KG1 (cell line): ENCODE measurements around the gene EXOC2.
"Not testable (repeated sequence)": the region's sequence is repeated elsewhere in the genome, so short reads cannot be mapped to it uniquely, and the experiment has no call there.

ENCODE experiments used
- DNase-seq: peaks from one replicate; lab custom pipeline; 2025; lab: John Stamatoyannopoulos, UW

The EXOC2 gene

DNA sequence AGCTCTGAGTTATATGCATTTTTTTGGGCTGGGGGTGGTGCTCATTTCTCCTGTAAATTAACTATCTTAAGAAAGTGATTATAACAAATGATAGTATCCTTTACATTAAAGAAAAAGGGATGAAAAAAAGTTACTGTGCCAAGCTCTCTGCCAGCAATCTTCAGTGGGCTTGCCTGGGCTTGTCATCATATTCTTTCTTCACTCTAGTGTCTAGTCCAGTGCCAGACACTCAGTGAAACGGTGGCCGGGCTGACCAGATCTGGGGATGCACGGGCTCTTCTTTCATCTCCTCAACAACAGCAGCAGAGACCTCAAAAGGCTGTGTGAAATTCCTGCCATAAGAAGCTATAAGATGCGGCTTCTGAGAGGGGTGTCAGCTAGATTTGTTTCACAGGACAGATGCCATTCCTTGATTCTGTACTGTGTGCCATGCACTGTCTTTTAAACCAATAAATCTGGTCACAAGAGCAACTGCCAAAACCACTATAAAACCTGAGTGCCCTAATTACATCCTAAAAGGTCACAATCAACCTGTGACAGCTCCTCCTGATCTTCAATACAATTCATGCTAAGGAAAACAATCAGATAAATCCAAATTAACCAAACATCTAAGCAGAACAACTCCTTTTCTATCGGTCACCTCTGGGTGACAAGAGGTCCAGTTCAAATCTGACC, 12.1 kb downstream of the EXOC2 start:
- DNase-seq: no peak

DNA sequence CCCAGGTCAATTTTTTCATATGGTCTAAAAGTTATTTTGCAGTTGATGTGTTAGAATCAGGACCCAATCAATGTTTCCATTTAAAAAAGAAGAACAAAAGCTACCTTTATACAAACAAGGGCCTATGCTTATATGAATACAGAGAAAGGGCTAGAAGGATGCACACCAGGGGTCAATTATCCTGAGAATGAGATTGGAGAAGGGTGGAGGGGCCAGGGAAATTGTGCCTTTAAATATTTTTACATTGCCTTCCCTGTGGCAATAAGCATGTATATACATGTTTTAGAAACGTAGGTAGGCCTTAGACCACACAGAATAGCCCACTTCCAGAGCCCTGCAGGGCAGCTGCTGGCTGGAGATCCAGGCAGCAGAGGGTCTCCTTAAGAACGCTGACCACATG, 12.7 kb downstream of the EXOC2 start:
- no peak for DNase-seq

DNA sequence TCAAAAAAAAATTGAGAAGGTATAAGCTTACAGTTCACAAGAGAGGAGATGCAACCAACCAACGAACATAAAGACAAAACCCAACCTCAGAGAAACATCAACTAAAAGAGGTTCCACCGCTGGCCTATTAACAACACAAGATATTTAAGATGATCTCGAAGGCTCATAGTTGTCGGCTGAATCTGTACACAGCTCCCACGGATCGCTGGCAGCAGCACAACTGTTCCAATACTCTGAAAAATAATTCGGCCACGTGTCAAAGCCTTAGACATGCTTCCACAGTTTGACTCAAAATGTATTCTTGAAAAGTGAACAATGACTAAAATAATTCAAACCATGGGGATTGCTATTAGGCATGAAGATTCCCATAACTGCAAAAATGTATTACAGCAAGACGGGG, 13.7 kb downstream of the EXOC2 start:
- no peak for DNase-seq

DNA sequence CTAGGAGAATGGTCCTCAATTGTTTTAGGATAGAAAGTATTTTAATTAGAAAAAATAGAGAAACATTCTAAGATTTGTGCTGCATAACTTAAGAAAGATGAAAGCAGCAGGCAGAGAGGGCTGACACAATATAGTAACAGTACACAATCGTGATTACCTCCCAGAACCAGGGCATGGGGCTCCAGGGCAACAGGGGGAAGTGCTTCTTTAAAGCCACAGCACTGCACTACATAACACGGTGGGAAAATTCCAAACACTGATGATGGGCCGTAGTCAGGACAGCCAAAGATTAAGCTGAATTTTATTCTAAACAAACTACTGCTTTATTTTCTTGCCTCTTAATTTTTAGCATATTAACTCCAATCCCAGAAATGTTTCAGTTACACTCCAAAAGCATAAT, 14.4 kb downstream of the EXOC2 start:
- no peak for DNase-seq

DNA sequence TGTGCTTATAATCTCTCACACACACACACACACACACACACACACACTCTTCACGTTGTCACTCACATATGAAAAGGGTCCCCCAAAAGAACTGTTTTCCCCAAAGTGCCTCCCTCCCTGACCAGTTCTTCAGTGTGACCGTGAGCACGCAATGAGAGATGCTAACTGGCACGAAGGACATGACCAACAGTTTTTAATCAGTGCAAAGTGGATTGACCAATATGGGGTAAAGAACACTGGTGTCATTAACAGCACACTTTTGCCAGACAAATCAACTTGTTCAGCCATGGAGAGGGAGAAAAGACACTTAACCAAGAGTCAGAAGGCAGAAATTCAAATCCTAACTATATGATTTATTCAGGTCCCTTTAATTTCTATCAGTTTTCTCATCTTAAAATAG, 15.0 kb downstream of the EXOC2 start:
- DNase-seq: no peak

DNA sequence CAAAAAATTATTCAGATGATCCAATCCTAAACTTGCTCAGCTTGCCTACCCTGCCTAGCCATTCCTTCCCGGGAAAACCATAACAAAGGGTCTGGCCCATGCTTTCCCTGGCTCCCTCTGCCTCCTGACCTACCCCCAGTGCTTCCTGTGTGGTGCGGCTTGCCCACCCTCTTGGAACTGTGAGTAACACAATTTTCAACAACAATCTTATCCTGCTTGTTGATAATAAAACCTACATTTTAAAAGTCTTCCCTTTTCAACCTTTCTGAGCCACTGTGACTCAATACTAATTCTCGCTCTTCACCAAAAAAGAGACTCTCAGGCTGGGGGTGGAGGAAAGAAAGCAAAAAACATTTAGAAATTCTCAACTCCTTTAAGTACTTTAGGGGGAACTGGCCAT, 18.0 kb downstream of the EXOC2 start:
- no peak for DNase-seq

DNA sequence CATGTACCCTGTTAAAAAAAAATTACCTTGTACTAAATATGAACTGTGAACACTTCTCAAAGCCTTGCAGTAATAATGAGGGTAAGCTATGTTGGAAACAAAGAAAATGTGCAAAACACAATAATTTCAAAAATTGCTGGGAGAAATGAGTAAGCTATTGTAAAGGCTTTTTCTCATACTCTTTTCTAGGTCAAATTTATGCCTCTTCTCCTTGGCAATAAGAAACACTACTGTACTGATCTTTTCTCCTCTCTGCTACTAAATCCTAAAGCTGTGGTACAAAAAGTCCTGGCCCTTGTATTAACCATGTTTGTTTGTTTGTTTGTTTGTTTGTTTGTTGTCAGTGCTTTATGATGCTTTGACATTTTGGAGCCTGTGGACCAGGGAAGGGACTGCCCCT, 18.5 kb downstream of the EXOC2 start:
- no peak for DNase-seq

DNA sequence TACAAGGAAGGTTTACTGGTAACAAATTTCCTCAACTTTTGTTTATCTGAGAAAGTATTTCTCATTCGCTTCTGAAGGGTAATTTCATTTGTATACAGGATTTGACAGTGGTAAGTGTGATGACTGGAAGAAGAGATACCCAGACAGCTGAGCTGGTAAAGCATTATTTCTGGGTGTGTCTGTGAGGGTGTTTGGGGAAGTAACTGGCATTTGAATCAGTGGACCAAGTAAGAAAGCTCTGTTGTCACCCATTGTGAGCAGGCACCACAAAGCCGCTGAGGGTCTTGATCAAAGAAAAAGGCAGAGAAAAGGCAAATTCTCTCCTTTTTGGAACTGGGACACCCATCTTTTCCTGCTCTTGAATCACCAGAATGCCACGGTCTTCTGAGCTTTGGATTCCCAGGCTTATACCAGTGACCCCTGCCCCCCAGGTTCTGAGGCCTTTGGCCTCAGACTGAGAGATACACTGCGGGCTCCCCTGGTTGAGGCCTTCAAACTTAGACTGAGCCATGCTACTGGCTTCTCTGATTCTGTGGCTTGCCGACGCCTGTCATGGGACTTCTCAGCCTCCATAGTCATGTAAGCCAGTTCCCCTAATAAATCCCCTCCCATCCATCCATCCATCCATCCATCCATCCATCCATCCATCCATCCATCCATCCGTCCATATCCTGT, 25.5 kb downstream of the EXOC2 start:
- no peak for DNase-seq

DNA sequence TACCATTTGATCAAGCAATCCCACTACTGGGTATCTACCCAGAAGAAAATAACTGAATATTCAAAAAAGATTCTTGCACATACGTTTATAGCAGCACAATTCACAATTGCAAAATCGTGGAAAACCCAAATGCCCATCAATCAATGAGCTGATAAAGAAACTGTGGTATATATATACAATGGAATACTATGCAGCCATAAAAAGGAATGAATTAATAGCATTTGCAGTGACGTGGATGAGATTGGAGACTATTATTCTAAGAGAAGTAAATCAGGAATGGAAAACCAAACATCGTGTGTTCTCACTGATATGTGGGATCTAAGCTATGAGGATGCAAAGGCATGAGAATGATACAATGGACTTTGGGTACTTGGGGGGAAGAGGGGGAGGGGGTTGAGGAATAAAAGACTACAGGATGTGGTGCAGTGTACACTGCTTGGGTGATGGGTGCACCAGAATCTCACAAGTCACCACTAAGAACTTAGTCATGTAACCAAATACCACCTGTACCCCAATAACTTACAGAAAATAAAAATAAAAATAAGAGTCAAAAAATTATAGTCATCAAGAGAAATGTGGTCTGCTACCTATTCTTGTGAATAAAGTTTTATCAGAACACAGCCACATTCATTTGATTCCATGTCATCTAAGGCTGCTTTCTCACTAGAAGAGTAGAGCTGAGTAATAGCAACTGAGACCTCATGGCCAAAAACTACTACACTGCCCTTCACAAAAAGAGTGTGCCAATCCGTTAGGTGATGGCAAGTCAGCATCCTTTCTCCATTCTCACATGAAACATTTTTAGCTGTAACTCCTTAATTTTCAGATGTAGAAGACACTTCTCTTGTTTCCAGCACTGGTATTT, 27.3 kb downstream of the EXOC2 start:
- DNase-seq: no peak

DNA sequence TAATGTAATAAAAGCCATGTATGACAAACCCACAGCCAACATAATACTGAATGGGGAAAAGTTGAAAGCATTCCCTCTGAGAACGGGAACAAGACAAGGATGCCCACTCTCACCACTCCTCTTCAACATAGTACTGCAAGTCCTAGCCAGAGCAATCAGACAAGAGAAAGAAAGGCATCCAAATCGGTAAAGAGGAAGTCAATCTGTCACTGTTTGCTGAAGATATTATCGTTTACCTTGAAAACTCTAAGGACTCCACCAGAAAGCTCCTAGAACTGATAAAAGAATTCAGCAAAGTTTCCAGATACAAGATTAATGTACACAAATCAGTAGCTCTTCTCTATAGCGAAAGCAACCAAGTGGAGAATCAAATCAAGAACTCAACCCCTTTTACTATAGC, 29.2 kb downstream of the EXOC2 start:
- DNase-seq: not testable (repeated sequence)

DNA sequence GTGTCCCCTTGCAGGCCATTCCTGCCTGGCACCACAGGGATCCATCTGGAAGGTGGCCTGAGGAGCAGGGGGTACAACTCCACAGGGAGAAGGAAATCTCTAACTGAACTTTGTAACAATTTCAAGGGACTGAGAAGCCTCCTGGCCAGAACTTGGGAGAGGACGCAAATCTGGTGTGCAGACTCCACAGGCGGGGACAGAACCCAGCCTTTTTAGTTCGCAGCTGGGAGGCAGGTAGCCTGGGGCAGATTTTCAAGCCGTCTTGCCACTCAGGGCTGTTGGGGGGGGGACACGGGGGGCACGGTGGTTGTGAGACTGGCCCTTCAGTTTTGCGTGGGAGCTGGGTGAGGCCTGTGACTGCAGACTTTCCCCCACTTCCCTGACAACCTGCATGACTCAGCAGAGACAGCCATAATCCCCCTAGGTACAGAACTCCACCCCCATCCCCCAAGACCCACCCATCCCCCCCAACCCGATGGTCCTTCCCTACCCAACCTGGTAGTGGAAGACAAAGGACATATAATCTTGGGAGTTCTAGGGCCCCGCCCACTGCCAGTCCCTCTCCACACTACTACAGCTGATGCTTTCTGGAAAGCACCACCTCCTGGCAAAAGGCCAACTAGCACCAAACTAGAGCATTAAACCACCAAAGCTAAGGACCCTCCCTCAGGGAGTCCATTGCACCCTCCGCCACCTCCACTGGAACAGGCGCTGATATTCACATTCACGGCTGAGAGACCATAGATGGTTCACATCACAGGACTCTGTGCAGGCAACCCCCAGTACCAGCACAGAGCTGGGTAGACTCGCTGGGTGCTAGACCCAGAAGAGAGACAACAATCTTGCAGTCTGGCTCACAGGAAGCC, 33.0 kb downstream of the EXOC2 start:
- DNase-seq: no peak

DNA sequence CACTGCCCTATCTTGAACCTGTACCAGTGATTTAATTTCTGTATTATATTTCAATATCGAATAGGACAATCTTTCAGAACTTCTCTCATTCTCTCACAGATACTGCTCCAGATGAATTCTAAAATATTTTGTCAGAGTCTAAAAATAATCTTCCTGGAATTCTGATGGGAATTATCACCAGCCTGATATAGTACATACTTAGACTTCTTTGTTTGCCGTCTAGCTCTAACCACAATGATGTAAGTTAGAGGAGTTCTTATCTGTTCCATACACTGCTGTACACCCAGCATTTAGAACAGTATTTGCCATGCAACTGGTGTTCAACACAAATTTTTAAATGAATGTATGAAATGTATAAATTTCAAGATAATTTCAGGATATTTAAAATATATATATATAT, 34.7 kb downstream of the EXOC2 start:
- DNase-seq: no peak

DNA sequence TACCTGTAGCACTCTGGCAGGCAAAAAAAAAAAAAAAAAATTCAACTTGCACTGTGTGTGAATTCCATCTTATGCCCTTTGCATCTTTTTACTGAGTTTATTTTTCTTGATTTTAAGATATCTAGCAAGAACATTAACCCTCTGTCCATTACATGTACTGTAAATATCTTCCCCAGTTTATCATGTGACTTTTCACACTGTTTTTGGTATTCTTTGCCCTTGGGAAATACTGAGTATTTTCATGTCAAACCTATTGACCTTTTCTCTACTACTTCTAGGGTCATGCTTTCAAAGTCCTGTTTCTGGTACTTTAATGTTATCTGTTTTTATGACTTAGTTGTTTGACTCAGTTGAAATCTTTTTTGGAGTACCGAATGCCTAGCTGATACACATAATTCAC, 35.2 kb downstream of the EXOC2 start:
- no peak for DNase-seq

DNA sequence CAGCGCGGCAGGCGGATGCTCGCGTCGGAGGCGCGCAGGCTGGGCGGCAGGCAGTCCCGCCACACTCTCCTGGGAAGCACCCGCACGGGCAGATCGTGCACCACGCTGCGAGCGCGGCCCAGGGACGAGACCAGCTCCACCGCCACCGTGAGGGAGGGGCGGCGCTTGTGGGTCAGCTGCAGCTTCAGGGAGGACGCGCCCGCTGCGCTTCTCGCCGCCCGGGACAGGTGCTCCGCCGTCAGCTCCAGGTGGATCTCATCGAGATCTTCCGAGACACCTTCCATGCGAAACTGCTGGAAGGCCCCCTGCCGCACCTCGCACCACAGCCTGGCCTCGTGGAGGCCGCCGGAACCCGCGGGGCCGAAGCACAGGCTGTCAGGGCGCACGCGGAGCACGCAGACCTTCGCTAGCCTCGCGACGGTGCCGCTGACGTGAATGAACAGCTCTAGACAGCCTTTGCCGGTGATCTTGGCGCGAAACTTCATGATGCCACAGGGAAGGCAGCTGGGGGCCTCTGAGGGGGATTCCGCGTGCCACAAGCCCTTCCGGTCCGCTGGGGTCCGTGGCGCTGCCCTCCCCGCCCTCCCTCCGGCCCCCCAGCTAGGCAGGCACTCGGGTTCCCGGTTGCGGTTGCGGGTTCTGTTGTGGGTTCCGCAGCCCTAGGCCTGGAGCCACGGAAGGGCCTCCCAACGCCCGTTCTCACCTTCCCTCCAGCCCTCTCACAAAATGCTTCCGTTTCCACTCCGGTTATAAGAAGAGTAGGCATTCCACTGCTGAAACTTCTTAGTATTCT, 36.3 kb downstream of the EXOC2 start, which contains the start of gene HUS1B:
TSS of gene HUS1B (minus strand) at position 641 of the 793 bp plus-strand sequence. CDS start at position 485, 156 bp downstream.
- no peak for DNase-seq

DNA sequence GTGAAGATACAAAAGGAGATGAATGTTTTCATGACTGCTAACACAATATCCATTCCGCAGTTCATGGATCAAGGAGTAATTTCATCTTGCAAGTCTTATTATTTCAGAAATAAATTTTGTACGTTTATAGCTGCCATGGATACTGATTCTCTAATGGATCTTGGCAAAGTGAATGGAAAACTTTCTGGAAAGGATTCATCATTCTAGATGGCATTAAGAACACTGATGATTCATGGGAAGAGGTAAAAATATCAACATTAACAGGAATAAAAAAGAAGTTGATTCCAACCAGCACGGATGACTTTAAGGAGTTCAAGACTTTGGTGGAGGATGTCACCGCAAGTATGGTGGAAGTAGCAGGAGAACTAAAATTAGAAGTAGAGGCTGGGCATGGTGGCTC, 38.8 kb downstream of the EXOC2 start:
- DNase-seq: no peak

DNA sequence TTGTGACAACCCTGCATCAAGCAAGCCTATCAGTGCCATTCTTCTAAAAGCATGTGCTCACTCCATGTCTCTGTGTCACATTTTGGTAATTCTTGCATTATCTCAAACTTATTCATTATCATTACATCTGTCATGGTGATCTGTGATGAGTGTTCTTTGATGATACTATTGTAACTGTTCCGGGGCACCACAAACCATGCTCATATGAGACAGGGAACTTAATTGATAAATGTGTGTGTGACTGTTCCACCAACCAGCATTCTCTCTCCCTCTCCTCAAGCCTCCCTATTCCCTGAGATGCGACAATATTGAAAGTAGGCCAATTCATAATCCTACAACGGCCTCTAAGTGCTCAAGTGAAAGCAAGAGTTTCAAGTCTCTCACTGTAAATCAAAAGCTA, 40.1 kb downstream of the EXOC2 start:
- no peak for DNase-seq

DNA sequence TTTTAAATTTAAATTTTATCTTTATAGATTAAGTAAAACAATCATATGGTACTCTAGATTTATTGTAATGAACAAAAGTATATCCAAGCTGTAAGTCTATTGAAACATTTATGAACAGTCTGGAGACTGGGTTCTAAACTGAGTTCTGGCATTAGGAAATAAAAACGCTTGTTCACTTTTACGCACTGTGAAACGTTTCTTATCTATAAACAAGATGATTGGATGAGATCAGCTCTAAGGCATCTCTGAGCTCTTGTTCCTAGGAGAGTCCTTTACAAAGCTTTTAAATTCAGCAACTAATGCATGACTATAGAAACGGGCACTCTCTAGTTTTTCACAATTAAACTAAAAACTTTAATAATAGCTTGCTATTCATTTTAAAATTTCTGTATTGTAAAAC, 42.8 kb downstream of the EXOC2 start:
- DNase-seq: no peak

DNA sequence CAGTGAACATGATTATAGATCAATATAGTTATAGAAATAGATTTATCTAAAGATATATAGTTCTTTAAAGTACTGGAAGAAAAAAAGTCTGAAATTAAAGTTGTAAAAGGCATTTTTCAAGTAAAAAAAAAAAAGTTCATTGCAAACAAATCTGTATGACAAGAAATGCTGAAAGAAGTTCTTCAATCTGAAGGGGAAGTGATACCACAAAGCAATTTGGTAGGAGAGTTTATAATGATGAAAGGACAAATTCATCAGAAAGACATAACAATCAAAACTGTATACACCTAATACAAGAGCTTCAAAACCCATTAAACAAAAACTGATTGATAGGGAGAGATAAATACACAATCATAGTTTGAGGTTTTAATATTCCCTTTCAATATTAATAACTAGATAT, 50.1 kb downstream of the EXOC2 start:
- DNase-seq: no peak

DNA sequence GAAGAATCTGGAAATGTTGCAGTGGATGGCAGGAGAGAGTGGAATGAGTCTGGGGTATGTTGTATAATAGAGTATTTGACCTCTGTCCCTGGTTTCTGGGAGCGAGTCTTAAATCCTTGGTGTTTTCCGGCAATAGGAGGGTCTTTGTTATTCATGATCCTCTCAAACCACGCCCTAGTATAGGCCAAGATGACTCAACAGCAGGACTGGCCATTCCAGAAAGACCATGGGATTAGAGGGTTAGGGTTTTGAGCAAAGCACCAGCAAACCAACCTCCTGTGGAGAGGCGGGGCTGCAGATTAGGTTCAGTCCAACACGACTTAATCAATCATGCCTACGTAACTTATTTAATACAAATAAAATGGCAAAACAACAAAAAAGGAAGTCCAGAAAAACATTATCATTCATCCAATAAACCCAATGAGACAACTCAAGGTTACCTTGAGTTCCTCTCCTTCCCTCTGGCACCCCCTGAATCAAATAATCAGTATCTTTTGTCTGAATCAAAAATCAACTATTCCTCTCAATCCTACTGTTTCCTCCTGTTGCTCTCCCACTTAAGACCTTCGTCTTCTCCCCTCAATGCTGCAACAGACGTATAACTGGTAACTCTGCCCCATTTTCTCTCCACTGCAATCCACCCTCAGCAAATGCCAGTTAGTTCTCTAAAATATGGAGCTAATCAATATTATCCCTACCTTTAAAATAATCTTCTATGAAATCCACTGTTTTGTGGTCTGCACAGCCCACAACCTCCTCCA, 51.5 kb downstream of the EXOC2 start:
- no peak for DNase-seq

DNA sequence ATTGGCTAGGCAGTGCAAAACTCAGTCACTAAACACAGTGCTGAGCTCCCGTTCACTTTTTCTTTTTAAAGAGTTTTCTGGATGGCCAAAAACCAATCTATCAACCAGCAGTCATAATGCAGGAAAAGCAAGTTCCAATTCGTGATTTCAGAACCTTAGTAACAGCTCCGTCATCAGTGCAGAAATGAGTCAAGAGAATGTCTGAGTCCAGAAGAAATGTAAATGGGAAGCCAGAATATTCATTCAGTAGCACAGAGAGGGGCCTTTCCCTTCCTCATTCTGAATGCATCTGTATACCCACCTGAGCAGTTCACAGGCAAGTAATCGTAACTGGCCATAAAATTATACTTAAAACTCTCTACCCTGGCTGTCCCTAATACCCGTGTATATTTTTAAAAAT, 56.5 kb downstream of the EXOC2 start:
- DNase-seq: no peak
